ENCODE results near the gene OGG1. TPM values are rescaled to one million over a fixed set of nuclear protein-coding genes. Genes with fewer than 3 reads are reported as not detected.

OGG1 gene
- total and polyA plus RNA-seq, 10 of the 15 experiments (the other 5 are each of a cell fraction or from before 2014, with no cell fraction given): 4.8 to 38.8 (median 27.2) TPM

DNA sequence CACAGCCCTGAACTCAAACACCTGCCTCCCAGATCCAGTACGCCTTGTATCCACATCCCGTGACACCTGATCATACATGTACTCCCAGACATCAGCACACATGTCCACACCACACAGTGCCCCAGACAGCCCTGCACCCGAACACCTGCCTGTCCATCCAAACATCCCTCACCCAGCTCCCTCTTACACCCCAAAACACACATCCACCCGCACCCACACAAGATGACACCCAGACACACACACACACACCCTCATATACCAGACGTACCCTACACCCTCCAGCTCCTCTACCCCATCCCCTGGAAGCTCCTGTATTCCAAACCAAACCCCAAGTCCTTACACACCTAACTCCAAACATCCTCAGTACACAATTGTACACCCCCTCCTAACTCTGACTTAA, 19.3 kb downstream of the OGG1 start:
- H3K9me3 ChIP-seq (replicated peaks; ENCODE audit: control insufficient read depth, insufficient read depth, low read length): no peaks in the 10 kb centered on the region
- no peak overlapping the region for H2AFZ ChIP-seq (ENCODE audit: control insufficient read depth, low read depth, low read length)
- RAD21 ChIA-PET (ENCODE audit: unreplicated experiment): interaction anchor here (1.0 kb wide), 1 partner anchor 12 kb away, joined by 3 read pairs; no protein-coding TSS in a partner anchor
- DNase-seq (ENCODE audit: low read depth, low spot score) (no peak), ATAC-seq (no peak), FAIRE-seq (no peak)
- no peaks in the 10 kb centered on the region for H3K79me2 ChIP-seq (ENCODE audit: control insufficient read depth, insufficient read depth, low read length)
- no peaks in the 10 kb centered on the region for H4K20me1 ChIP-seq (ENCODE audit: control insufficient read depth, insufficient read depth)
- SMC1A ChIA-PET (ENCODE audit: uncharacterized antibody, unreplicated experiment): interaction anchor here (1.0 kb wide), 1 partner anchor 16 kb away, joined by 3 read pairs; no protein-coding TSS in a partner anchor
- intact Hi-C loops (cut with micrococcal nuclease; ENCODE audit: unreplicated experiment): no loop called here
- CTCF ChIA-PET: no interaction called here
- WGBS (ENCODE audit: insufficient coverage, insufficient replicate concordance, low lambda C conversion rate, missing lambda C conversion rate): 92% methylated on average over 5 of the region's 5 CpGs
- H3K36me3 ChIP-seq (ENCODE audit: control insufficient read depth in 2 of 2, insufficient read depth in 2 of 2, low read length in 1 of 2): no peaks in the 10 kb centered on the region
- in situ Hi-C loops (cut with MboI): no loop called here
- H3K4me2 ChIP-seq (ENCODE audit: control insufficient read depth, insufficient read depth): peak overlapping the region; percentile 68; the same call in 1 of the 2 replicates
- no peak overlapping the region for H3K9ac ChIP-seq (ENCODE audit: control insufficient read depth, insufficient read depth, low read length)
- POLR2A ChIA-PET: no interaction called here
- H3K27ac ChIP-seq (ENCODE audit: control insufficient read depth, insufficient read depth): no peak overlapping the region
- H3K27me3 ChIP-seq (replicated peaks in 1 of 2; ENCODE audit: control insufficient read depth in 2 of 2, insufficient read depth in 2 of 2, low read length in 1 of 2): peaks cover 0 to 2% of the 10 kb centered on the region in 2 experiments; a peak in 3 of 4 replicates
- no peaks in the 10 kb centered on the region; the same call in 1 of the 2 replicates for H3K4me1 ChIP-seq (ENCODE audit: control insufficient read depth, insufficient read depth, low read length)
- H3K4me3 ChIP-seq: no peak overlapping the region
- BruUV-seq (replicated peaks): no TSS peak
- TF ChIP-seq MLLT1 (IDR thresholded peaks at IDR 0.05) (no peak), SRF (IDR thresholded peaks at IDR 0.05; ENCODE audit: low read depth in 2 of 2, low read length in 2 of 2) (no peak), PAX5 (IDR thresholded peaks at IDR 0.05; ENCODE audit: borderline replicate concordance, low read depth, low read length) (no peak), ZNF274 (IDR thresholded peaks at IDR 0.05; ENCODE audit: insufficient read depth, insufficient read length) (no peak), NR2F1 (conservative IDR thresholded peaks at IDR 0.05) (no peak), IKZF2 (IDR thresholded peaks at IDR 0.05) (no peak), KDM1A (IDR thresholded peaks at IDR 0.05; ENCODE audit: borderline replicate concordance) (no peak), FOS (IDR thresholded peaks at IDR 0.05; ENCODE audit: borderline replicate concordance, extremely low read depth, insufficient read length) (no peak), BRCA1 (IDR thresholded peaks at IDR 0.05; ENCODE audit: low read depth, low read length) (no peak), HCFC1 (IDR thresholded peaks at IDR 0.05; ENCODE audit: low read length) (no peak), IRF4 (IDR thresholded peaks at IDR 0.05; ENCODE audit: low read depth, low read length) (no peak), TBL1XR1 (IDR thresholded peaks at IDR 0.05; ENCODE audit: low read depth, low read length) (no peak), RAD51 (IDR thresholded peaks at IDR 0.05) (no peak), FOXK2 (IDR thresholded peaks at IDR 0.05) (no peak), YY1 (IDR thresholded peaks at IDR 0.05; ENCODE audit: low read depth, low read length) (no peak)
- TF ChIP-seq, protein P1, sequence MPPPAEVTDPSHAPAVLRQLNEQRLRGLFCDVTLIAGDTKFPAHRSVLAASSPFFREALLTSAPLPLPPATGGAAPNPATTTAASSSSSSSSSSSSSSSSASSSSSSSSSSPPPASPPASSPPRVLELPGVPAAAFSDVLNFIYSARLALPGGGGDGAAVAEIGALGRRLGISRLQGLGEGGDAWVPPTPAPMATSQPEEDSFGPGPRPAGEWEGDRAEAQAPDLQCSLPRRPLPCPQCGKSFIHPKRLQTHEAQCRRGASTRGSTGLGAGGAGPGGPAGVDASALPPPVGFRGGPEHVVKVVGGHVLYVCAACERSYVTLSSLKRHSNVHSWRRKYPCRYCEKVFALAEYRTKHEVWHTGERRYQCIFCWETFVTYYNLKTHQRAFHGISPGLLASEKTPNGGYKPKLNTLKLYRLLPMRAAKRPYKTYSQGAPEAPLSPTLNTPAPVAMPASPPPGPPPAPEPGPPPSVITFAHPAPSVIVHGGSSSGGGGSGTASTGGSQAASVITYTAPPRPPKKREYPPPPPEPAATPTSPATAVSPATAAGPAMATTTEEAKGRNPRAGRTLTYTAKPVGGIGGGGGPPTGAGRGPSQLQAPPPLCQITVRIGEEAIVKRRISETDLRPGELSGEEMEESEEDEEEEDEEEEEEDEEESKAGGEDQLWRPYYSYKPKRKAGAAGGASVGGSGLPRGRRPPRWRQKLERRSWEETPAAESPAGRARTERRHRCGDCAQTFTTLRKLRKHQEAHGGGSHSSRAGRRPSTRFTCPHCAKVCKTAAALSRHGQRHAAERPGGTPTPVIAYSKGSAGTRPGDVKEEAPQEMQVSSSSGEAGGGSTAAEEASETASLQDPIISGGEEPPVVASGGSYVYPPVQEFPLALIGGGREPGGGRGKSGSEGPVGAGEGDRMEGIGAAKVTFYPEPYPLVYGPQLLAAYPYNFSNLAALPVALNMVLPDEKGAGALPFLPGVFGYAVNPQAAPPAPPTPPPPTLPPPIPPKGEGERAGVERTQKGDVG (CRISPR knock-in tag; IDR thresholded peaks at IDR 0.05): no peak
- TF ChIP-seq, protein P2, sequence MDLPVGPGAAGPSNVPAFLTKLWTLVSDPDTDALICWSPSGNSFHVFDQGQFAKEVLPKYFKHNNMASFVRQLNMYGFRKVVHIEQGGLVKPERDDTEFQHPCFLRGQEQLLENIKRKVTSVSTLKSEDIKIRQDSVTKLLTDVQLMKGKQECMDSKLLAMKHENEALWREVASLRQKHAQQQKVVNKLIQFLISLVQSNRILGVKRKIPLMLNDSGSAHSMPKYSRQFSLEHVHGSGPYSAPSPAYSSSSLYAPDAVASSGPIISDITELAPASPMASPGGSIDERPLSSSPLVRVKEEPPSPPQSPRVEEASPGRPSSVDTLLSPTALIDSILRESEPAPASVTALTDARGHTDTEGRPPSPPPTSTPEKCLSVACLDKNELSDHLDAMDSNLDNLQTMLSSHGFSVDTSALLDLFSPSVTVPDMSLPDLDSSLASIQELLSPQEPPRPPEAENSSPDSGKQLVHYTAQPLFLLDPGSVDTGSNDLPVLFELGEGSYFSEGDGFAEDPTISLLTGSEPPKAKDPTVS (IDR thresholded peaks at IDR 0.05; ENCODE audit: low read depth, low read length): no peak
- TF ChIP-seq, protein P3, sequence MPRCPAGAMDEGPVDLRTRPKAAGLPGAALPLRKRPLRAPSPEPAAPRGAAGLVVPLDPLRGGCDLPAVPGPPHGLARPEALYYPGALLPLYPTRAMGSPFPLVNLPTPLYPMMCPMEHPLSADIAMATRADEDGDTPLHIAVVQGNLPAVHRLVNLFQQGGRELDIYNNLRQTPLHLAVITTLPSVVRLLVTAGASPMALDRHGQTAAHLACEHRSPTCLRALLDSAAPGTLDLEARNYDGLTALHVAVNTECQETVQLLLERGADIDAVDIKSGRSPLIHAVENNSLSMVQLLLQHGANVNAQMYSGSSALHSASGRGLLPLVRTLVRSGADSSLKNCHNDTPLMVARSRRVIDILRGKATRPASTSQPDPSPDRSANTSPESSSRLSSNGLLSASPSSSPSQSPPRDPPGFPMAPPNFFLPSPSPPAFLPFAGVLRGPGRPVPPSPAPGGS (IDR thresholded peaks at IDR 0.05; ENCODE audit: borderline replicate concordance, insufficient read depth, low read depth, low read length, poor library complexity, severe bottlenecking): no peak

Data from GM12878 (cell line).